HG02884 (cell line): ENCODE measurements around the gene CDH4.

Experiments used
- ATAC-seq: cut with Tn5 transposase; IDR thresholded peaks from one replicate; pipeline ENCODE4 v1.9.1; 2021; ENCODE audit warnings: mild to moderate bottlenecking, moderate library complexity; ENCODE audit not compliant: unreplicated experiment

The CDH4 gene

DNA sequence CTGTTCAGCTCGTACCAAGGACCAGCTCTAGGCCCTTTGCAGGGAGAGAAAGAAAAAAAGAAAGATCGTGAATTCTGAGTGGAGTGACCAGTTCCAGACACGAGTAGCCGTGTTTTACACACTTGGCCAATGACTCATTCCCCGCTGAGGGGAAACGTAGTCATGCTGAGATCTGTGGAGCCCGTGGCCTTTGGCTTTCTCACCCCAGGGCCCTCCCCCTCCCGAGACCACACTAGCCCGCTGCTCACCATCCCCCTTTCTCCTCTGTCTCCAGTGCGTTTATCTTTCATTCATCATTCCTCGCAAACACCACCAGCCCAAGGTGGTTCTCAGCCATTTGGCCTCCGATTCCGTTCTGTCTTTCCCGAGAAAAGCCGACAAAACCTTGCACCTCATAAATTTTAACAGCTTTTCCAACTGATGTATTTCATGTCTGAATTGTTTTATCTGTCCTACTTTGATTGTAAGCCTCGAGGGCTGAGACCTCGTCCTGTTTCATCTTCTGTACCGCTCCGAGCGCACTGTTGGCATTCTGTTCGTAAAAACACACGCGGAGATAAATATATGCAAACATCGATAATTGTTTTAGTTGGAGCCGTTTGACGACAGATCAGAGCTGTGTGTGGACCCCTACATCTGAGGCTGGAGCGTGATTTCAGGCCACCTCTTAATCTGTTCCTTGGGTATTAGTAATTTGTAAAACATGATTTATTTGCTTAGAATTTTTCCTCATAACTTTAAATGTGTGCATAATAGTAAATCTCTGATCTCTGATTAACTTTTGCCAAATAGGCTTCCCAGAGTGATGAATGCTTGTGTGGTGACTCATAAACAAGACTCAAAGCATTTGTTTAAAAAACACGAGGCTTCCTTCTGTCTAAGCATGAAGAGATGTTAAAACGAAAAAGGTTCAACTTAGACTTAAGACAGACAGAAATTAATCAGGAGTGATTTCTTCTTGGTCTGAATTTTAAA lies 336.6 kb downstream of the CDH4 start:
- ATAC-seq: no peak

DNA sequence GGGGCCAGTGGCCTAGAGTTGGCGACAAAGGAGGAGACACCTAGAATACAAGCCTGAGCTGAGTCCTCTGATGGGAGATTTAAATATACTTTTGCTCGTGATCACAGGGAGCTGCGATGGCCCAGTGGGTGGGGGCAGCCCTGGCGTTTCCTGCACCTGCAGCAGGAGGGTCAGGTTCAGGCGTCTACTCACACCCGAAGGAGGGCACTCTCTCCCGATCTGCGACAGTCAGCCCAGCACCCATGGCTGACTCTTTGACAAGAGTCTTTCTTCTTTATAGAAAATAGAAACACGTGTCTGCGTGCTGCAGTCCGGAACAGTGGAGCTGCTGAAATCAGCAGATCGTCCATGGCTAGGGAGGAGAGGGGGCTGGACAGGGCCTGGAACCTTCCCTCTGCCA lies 338.2 kb downstream of the CDH4 start:
- no peak for ATAC-seq

DNA sequence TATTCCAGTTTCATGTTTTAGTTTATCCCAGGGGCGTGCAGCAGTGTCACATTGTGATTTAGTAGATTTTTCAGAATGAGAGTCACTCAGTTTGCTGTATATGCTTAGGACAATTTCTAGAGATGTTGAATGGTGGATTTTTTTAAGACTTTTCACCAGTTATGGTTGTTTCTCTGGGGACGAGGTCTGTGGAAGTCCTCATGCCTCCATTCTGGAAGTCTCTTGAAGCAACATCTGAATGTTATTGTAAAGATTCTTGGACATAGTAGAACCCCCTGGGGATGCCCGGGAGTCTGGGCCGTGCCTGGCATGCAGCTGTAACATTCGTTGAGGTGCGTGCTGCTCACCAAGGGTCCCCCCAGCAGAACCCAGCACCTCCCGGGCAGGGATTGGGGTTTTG lies 341.5 kb downstream of the CDH4 start:
- ATAC-seq: no peak

DNA sequence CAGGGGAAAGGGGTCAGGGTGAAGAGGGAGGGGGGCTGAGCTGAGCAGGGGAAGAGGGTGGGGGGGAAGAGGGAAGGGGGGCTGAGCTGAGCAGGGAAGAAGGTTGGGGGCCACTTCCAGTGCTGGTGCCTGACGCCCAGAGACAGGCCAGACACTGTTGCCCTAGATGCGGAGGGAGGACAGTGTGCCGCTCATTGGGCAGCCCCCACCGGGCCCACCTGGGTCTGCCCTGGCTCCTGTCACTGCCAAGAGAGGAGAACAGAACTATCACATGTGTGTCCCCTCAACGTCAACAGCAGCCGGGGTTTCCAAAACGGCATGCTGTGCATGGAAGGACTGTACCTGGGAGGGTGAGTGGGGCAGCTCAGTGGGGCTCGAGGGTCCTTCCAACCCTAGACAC lies 342.1 kb downstream of the CDH4 start:
- no peak for ATAC-seq

DNA sequence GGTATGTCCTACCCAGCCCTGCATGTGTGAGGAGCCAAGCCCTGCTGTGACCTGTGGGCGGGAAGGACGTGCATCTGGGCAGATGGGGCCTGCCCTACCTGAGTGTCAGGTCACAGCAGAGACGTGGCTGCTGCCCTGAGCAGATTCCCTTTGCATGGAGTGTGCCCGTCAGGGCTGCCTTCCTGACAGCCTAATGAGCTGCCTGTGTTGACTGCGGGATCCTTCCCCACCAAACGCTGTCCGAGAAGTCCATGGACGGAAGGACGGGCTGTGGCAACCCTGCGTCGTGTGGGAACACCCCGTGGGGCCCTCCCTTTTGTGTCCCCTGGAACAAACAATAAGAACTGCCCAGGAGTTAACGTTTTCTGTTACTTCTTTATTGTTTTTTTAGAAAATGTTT lies 343.2 kb downstream of the CDH4 start:
- no peak for ATAC-seq

DNA sequence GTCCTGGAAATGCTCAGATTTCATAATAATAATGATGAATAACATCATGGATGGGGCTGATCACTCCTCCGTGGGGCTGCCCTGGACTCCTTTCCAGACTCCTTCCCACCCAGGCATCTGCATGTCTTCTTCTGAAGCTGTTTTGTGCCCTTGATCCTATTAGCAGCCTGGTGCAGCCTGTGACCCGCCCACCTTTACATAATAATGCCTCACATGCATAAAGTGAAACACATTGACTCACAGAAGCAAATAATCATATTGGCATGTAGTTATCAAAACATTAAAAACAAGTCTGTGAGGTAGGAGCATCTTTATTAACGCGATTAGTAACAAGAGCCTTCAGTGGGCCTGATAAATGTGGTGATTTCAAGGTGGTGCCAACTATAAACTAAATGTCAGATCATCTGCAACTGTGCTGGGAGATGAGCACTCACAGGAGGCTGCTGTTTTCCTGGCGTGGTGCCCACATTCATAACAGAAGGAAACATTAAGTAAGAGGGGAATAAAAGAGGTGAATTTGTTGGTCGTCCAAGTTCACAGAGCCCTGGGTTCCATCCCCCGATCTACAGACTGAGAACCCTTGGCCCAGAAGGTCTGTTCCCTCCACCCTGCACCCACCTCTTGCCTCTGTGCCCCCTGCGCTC lies 344.7 kb downstream of the CDH4 start:
- ATAC-seq: no peak

DNA sequence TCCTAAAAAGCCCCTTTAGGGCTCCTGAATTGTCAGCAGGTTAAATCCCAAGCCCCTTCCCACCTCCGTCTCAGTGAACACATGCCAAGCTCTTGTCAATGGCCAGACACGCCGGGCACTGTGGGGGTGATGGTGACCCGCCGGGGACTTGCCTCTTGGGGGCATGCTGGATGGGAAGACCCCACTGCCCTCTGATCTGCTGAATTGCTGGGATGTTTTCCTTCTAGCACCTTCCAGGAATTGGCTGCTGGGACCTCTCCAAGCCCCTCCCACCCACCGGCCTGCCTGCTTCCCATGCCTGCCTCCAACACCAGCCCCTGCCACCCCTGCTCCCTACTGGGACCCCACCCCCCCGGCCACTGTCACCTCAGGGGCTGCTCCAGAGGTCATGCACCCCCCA lies 345.9 kb downstream of the CDH4 start:
- ATAC-seq: no peak

DNA sequence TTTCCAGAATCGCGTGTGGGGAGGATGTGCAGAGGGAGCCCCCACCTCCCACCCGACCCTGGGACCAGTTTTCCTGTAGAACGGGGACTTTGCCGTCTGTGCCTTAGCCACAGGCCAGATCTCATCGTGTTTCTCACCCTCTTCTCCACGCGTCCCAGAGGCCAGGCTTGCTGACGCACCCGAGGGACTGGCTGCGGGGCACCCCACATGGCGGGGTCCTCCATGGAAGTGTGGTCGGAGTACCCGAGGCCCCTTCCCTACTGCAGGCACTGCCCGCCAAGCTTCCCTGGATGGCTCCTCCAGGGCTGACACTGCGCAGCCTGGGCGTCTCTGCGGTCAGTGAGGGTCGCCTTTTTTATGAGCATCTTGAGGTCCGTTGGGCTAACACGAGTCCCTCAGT lies 346.5 kb downstream of the CDH4 start:
- no peak for ATAC-seq

DNA sequence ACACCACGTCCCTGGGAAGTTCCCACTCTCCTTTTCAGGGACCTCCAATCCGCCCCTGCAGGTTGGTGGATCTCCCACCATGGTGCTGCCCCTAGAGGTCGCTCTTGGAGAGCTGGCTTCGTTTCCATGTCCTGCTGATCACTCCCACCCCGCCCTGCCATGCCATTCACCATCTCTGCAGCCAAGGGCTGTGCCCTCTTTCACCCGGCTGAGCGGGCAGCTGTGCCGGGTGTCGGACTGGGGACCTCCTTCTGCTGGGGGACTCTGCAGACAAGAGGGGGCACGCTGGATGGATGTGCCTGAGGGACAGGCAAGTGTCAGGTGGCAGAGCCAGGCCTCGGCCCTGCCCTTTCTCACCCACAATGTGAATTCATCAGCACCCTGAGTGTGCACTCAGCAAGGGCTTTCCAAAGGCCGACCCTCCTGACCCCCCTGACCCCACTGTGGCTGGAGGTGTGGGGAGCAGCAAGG lies 347.0 kb downstream of the CDH4 start:
- ATAC-seq: no peak

DNA sequence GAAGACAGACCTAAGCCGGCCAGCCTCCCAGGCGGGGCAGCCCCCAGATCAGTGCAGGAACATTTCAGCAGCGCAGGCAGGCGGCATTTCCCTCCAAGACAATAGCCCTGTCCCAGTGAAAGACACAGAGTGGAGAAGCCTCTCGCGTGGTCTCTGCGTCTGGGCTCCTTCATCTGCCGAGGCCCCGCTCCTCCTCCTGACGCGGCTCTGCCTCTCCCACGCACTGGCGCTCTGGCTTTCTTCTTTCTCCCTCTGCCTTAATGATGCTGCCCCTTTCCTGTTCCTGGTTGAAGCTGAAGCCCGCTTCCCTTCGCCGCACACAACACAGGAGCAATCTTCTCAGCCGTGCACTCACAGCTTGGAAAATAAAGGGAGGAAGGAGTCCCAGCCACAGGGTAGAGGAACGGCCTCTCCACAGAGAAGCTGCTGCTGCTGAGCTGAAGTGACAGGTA lies 347.5 kb downstream of the CDH4 start:
- no peak for ATAC-seq

DNA sequence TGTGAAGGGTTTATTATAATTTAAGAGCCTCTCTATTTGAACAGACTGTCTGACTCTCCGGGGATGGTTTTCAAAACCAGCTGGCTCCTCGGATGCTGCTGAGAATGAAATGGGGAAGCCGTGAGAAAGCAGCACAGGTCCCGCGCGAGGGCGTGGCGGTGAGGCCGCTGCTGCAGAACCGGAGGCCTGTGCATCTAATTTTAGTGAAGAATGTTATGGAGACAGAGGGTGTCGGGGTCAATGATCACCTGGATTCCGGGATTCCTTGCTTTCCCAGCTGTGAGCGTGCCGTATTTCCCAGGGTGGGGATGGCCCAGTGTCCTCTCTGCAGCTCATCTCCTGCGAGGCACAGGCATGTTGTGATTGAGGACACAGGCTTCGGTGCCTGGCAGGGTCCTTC lies 348.0 kb downstream of the CDH4 start:
- ATAC-seq: no peak

DNA sequence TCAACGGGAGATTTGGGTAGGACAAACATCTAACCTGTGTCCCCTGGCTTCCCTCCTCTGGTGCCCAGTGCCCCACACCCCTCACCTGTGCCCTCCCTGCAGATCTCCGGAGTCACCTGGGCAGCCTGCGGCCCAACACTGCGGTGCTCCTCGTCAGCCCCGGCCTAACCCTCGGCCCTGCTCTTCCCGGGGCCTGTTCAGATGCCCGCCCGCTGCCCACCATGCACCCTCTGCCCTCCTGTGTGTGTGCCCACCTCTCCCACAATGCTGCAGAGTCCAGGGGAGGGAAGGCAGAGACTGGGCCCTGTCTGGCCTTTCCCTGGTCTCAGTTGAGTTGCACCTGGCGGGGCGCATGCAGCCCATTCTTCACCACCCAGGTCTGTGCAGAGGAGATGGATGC lies 349.3 kb downstream of the CDH4 start:
- no peak for ATAC-seq

DNA sequence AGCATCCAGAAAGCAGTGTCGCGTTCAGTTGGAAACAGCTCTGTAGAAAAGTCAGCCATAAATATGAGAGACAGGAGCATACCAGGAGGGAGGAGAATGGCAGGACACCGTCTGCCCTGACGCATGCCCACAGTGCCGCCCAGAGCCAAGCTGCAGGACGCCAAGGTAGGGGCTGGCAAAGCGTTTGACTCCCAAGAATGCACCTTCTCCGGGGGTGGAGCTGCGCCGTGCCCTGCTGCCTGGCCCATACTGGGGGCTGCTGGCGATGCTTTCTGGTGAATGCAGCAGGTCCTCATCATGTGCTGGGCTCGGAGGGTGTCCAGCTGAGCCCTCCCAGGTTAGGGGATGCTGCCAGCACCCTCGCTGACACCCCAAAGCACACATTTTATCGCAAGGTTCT lies 349.8 kb downstream of the CDH4 start:
- no peak for ATAC-seq

DNA sequence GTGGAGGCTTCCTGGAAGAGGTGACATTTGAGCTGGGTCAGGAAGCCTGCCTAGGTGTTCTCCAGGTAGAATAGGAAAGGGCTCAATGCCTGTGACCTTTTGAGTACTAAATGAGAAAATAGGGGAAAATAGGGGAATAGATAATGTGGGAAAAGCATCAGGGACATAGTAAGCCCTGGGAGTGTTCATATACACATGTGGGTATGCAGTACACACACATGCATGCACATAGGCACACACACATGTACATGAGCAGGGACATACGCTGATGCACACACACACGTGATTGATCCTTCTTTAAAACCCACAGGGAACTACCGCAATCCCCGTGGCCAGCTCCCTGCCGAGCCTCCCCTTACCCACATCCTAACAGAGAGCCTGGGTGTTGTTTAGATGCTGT lies 351.7 kb downstream of the CDH4 start:
- no peak for ATAC-seq

DNA sequence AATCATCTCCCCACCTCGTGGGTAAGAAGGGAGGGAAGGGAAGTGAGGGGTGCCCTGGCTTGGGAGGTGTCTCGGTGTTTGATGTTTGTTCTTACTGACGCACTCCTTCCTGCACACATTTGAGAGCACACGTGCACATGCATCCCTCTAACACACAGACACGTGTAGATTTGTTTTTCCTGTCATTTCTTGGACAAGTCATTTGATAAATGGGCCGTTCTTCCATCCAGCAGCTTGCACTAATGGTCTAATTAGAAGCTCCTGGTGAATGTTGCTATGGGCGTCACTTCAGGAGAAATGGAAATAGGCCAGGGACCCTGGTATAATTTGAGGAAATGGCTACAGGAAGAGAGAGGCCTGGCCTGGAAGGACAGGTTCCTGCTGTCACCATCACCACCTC lies 352.5 kb downstream of the CDH4 start:
- ATAC-seq: no peak

DNA sequence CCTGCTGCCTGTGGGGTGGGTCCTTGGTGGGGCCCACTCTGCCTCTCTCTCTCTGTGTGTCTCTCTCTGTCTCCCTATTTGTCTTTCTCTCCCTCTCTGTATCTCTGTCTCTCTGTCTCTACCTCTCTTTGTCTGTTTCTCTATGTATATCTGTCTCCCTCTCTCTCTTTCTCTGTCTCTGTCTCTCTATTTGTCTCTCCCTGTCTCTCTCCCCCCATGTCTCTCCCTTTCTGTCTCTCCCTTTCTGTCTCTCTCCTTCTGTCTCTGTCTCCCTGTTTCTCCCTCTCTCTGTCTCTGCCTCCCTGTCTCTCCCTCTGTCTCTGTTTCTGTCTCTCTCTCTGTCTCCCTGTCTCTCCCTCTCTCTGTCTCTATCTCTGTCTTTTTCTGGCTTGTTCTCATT lies 353.2 kb downstream of the CDH4 start:
- ATAC-seq: no peak

DNA sequence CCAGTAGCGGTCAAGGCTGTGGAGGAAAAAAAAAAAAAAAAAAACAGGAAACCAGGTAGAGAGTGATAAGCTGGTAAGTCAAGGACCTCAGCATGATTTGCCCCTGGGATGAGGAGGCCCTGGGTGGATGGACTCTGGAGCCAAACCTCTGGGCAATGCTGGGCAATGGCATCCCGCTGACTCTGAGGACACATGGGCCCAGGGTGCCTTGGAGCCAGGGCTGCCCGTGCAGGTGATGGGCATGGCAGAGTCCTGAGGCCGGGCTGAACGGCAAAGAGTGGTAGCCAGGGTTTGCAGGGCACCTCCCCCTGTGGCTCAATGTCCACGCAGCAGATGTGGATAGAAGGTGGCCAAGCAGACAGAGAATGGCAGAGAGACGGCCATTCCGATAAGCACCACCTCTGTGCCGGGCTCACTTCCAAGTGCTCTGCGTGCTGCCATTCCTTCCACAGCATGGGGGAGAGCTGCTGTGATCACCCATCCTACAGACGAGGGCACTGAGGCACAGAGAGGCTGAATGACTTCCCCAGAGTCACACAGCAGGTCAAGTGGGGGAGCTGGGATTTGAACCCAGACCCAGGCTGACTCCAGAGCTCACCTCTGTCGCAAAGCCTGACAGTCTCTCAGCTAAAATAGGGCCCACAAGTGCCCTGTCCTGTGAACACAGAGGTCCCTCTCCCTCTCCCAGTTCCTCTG lies 353.9 kb downstream of the CDH4 start:
- no peak for ATAC-seq

DNA sequence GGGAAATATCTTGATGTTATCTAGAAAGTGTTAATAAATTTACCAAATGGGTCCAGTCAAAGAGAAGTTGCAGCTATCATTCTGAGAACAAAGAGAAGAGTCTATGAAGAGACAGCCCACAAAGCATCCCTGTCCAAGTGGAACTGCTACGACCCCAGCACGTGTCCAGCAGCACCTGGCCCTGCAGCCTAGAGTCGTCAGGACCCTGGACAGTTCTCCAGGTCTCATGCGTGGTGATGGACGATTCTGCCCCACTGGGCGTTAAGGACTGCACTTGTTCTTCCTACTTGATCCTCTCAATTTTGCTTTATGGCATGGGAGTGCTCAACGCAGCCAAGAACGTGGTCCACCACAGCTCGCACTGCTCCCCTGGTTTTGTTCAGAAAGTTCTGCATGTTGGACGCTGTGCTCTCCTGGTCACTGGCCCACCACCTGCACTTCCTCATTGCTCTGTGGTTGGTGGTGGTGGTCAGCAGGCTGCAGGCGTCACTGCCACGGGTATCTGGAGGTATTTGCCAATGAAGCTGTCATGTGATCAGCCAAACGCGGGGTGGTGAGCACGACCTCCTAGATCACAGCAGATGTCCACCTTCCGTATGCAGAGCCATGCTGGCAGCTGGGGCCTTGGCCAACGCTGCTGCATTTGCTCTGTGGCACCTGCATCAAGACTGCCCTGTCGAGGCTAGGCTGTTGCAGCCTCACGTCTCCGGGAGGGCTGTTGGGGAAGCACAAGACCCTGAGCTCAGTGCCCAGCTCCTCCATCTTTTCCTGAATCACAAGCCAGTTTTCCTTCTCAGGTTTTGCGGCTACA lies 356.4 kb downstream of the CDH4 start:
- ATAC-seq: no peak

DNA sequence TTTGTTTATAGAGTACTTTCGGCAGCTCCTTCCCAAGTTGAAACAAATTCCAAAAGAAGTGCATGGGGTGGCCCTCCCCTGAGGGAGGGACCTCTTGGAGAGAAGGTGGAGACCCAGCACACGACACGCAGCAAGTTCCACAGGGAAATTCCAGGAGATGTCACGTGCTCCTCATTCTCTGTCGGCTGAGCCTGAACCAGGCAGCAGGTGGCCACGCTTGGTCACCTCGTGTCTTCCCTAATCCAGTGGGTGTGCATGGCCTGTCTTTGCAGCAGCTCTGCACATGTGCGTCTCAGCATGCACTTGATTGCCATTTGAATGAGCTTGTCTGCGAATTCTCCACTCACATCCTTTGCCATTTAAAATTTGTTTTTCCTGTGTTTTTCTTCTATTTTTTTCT lies 357.4 kb downstream of the CDH4 start:
- ATAC-seq: no peak

DNA sequence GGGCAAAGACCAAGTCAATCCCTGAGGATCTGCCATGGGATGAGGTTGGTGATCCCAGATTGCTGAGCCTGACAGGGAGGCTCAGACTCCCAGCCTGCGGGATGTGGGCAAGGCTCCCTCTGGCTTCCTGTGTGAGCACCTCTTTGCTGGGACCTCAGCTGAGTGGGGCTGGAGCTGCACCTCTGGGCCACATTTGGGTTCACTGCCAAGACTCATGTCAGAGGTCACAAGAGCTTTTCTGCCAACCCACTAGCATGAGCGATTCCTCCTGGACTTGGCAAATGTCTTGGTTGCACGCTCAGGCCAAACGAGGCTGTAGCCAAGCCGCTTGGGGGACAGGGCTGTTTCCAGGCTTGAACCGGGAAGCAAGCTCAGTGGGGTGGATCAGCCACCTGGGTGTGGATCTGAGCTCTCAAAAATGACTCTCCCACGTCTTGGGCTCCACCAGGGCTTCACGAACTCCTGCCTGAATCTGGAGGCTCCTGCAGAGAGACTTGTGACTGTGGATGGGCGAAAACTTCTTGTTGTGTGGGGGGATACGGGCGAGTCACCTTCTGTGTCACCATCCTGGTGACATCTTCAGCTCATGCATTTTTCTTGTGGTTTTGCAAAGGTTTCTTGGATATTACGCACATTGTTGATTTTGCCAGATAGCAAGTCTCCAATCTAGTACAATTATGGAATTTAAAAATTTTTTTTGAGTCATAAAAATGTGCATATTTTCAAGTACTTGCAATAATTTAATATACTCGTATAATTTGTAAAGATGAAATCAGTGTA lies 359.5 kb downstream of the CDH4 start:
- no peak for ATAC-seq
